HG02610 (cell line): ENCODE results near the gene NRXN2.

Source experiments
- ATAC-seq: cut with Tn5 transposase; IDR thresholded peaks from one replicate; pipeline ENCODE4 v1.9.1; 2021; ENCODE audit warnings: mild to moderate bottlenecking, moderate library complexity; ENCODE audit not compliant: unreplicated experiment

Gene NRXN2

GRCh38 chr11:64556721-64557250 lies 166.2 kb downstream of the NRXN2 start:
- ATAC-seq, result no peak
